ENCODE measurements around the gene FGD2. TPM values are rescaled to one million over a fixed set of nuclear protein-coding genes. Genes with fewer than 3 reads are reported as not detected.
A peak's percentile ranks its signal among the peaks of the same experiment; 100 is the strongest.

Gene FGD2
- polyA plus RNA-seq, 1 experiment: not detected

DNA sequence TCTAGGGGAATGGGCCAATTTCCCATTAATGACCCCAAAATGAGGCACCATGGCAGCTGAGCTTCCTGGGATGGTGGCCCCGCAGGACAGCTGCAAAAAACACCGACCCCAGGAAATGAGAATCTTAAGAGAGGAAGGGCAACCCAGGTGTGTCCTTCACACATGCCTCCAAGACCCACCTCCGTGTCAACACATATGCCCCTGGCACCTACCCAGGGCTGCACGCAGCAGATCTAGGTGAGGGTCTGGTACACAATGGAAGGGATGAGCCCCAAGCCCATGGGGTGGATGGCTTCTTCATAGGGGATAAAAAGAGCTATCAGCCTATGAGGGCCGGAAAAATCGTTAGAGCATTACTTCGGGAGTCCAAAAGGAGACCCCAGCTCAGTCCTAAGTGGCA is 28.9 kb upstream of the FGD2 start:
- ChIA-PET CTCF (interaction anchor here (3.3 kb wide), 1 partner anchor 91 kb away, joined by 13 read pairs; the partner anchor contains the start of gene C6orf89), POLR2A (no interaction called here)
- no peak overlapping the region for H3K27ac ChIP-seq (ENCODE audit: low read depth, low read length)
- no peaks in the 10 kb centered on the region for H3K27me3 ChIP-seq (ENCODE audit: control insufficient read depth, insufficient read depth, low read length)
- DNase-seq (ENCODE audit: low read depth, low spot score): no peak
- H3K9me3 ChIP-seq (ENCODE audit: control insufficient read depth, insufficient read depth, low read length): no peaks in the 10 kb centered on the region; the same call in 1 of the 2 replicates
- TF ChIP-seq, protein P1, sequence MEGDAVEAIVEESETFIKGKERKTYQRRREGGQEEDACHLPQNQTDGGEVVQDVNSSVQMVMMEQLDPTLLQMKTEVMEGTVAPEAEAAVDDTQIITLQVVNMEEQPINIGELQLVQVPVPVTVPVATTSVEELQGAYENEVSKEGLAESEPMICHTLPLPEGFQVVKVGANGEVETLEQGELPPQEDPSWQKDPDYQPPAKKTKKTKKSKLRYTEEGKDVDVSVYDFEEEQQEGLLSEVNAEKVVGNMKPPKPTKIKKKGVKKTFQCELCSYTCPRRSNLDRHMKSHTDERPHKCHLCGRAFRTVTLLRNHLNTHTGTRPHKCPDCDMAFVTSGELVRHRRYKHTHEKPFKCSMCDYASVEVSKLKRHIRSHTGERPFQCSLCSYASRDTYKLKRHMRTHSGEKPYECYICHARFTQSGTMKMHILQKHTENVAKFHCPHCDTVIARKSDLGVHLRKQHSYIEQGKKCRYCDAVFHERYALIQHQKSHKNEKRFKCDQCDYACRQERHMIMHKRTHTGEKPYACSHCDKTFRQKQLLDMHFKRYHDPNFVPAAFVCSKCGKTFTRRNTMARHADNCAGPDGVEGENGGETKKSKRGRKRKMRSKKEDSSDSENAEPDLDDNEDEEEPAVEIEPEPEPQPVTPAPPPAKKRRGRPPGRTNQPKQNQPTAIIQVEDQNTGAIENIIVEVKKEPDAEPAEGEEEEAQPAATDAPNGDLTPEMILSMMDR (IDR thresholded peaks at IDR 0.05; ENCODE audit: low read depth, low read length): no peak
- no peak overlapping the region for H3K4me3 ChIP-seq (ENCODE audit: low read depth, low read length)

DNA sequence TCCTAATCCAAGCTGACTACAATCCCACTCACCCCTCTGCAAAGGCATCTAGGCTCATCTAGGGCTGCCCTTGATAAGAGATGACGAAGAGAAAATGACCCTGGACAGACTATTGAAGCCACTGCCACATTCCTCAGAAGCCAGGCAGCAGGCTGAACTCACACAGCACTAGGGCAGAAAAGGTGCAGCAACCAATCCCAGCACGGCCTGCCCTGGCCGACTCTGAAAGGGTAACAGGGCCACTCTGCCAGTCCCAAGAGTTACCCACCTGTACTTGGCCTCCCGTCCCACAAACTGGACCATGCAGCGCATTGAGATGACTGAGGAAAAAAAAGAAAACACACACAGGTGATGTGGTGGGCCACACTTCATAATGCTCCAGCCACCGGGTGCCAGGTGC is 28.5 kb upstream of the FGD2 start:
- CTCF ChIA-PET: interaction anchor here (1.2 to 3.3 kb wide), 3 partner anchors 41 to 102 kb away, joined by 5 to 13 read pairs (median 6); partner anchors contain the start of genes C6orf89 and PPIL1
- no peaks in the 10 kb centered on the region for H3K27me3 ChIP-seq (ENCODE audit: control insufficient read depth, insufficient read depth, low read length)
- no peak overlapping the region for H3K4me3 ChIP-seq (ENCODE audit: low read depth, low read length)
- DNase-seq (ENCODE audit: low read depth, low spot score): no peak
- no peaks in the 10 kb centered on the region; the same call in 1 of the 2 replicates for H3K9me3 ChIP-seq (ENCODE audit: control insufficient read depth, insufficient read depth, low read length)
- no peak overlapping the region for H3K27ac ChIP-seq (ENCODE audit: low read depth, low read length)
- POLR2A ChIA-PET: no interaction called here
- TF ChIP-seq, protein P1 (IDR thresholded peaks at IDR 0.05; ENCODE audit: low read depth, low read length): no peak

DNA sequence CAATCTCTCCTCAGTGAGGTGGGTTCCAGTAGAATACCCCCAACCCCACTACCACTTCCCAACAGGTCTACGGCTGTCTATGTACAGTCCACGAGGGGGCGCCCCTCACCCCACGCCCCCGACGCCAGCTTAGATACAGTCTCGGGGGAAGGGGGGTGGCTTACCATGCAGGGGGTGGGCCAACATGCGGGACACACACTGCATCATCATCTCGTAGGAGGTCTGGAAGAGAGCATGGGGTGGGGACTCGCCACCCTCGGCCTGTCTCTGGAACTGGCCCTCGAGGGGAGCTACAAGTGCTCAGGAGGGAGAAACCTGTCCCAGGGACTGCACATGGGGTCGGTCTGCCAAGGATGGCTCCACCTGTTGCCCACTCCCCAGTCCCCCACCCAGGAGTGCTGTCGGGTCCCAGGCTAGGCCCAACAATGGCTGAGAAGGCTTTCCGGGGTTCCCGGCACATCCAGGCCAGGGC is 27.9 kb upstream of the FGD2 start:
- POLR2A ChIA-PET: no interaction called here

DNA sequence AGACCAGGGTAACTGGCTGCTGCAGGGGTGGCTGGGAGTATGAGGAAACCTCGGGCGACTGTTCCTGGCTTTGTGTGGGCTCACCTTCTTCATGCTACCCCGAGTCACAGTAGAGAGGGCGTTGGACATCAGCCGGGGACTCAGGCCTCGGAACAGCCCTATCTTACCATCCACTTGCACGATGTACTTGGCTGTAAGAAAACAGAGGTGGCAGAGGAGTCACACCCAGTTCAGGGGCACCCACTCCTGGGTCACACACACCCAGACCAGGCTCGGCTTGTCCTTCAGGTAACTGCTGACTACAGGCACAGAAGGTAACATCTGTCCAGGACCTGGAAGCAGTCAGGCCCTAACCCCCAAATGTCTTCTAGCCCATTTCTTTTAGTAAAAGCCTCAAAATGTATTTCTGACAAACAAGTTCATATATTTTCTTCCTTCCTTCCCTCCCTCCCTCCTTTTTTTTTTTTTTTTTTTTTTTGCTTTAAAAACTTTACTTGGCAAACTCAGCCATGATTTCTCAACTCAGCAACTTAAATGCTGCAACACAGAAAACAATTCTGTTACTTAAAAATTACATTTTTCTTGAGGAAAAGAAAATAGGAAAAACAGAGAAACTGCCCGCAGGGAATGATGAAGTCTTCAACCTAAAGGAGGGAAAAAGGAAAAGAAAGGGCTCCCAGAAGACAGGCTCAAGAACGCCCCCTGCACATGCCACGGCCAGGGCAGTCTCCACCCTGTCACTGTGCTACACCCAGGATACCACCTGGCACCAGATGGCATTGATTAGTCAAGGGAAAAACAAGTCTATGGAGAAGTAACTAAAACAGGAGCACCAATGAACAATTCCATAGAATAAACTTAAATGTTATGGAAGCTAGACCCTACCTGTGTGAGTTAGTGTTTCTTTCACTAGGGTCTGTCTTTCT is 26.8 kb upstream of the FGD2 start:
- DNase-seq (ENCODE audit: low read depth, low spot score): no peak
- H3K9me3 ChIP-seq (ENCODE audit: control insufficient read depth, insufficient read depth, low read length): no peaks in the 10 kb centered on the region; the same call in 1 of the 2 replicates
- H3K27ac ChIP-seq (ENCODE audit: low read depth, low read length): no peak overlapping the region
- no peaks in the 10 kb centered on the region for H3K27me3 ChIP-seq (ENCODE audit: control insufficient read depth, insufficient read depth, low read length)
- no peak overlapping the region for H3K4me3 ChIP-seq (ENCODE audit: low read depth, low read length)
- ChIA-PET CTCF (interaction anchor here (0.7 to 3.8 kb wide), 11 partner anchors 13 to 212 kb away, joined by 3 to 20 read pairs (median 4); partner anchors contain the start of gene C6orf89), POLR2A (no interaction called here)
- TF ChIP-seq, protein P1 (IDR thresholded peaks at IDR 0.05; ENCODE audit: low read depth, low read length): no peak

More for the DNA sequence above, 27.9 kb upstream of the FGD2 start:
- Histone ChIP-seq H3K27me3 (ENCODE audit: control insufficient read depth, insufficient read depth, low read length) (no peaks in the 10 kb centered on the region), H3K9me3 (ENCODE audit: control insufficient read depth, insufficient read depth, low read length) (no peaks in the 10 kb centered on the region; the same call in 1 of the 2 replicates), H3K27ac (ENCODE audit: low read depth, low read length) (no peak overlapping the region), H3K4me3 (ENCODE audit: low read depth, low read length) (no peak overlapping the region)
- DNase-seq (ENCODE audit: low read depth, low spot score): no peak
- CTCF ChIA-PET: interaction anchor here (1.2 to 3.3 kb wide), 3 partner anchors 40 to 102 kb away, joined by 5 to 13 read pairs (median 6); partner anchors contain the start of genes C6orf89 and PPIL1
- TF ChIP-seq, protein P1 (IDR thresholded peaks at IDR 0.05; ENCODE audit: low read depth, low read length): peak; percentile 42

Data from AG04450 (cell line).